Measurements from ENCODE around the gene SLC46A1. TPM values are rescaled to one million over a fixed set of nuclear protein-coding genes. Genes with fewer than 3 reads are reported as not detected.

Gene SLC46A1
- total RNA-seq, 4 donors from 2014 or later = 2.5 to 92.6 (median 15.5) TPM

GRCh38 chr17:28416703-28417311 lies 10.8 kb upstream of the SLC46A1 start:
- Histone ChIP-seq H3K9me3 (no peaks in the 10 kb centered on the region), H3K4me1 (no peaks in the 10 kb centered on the region), H3K36me3 (no peaks in the 10 kb centered on the region), H3K4me3 (no peak overlapping the region), H3K27ac (no peak overlapping the region), H3K27me3 (no peaks in the 10 kb centered on the region)
- DNase-seq = peak; percentile 48 to 85 (median 61)
- TF ChIP-seq CTCF (IDR thresholded peaks at IDR 0.05) (peak in 4 of 6 experiments; percentile 69 to 76 (median 70)), POLR2A (IDR thresholded peaks at IDR 0.05) (no peak)

GRCh38 chr17:28415886-28416285 lies 9.9 kb upstream of the SLC46A1 start:
- H3K36me3 ChIP-seq = no peaks in the 10 kb centered on the region
- H3K9me3 ChIP-seq = no peaks in the 10 kb centered on the region

GRCh38 chr17:28413804-28414203 lies 7.8 kb upstream of the SLC46A1 start:
- H3K4me1 ChIP-seq = no peaks in the 10 kb centered on the region
- TF ChIP-seq CTCF (IDR thresholded peaks at IDR 0.05) (no peak), POLR2A (IDR thresholded peaks at IDR 0.05) (no peak)
- no peaks in the 10 kb centered on the region for H3K9me3 ChIP-seq
- H3K27me3 ChIP-seq = no peaks in the 10 kb centered on the region
- H3K4me3 ChIP-seq = no peak overlapping the region
- DNase-seq = no peak
- H3K36me3 ChIP-seq = no peaks in the 10 kb centered on the region
- no peak overlapping the region for H3K27ac ChIP-seq

More at GRCh38 chr17:28415886-28416285, 9.9 kb upstream of the SLC46A1 start:
- DNase-seq = no peak
- H3K27me3 ChIP-seq = no peaks in the 10 kb centered on the region
- no peak for TF ChIP-seq CTCF (IDR thresholded peaks at IDR 0.05)
- no peak for TF ChIP-seq POLR2A (IDR thresholded peaks at IDR 0.05)
- no peaks in the 10 kb centered on the region for H3K4me1 ChIP-seq
- no peak overlapping the region for H3K27ac ChIP-seq
- H3K4me3 ChIP-seq = no peak overlapping the region

- no peaks in the 10 kb centered on the region for H3K9me3 ChIP-seq
- no peaks in the 10 kb centered on the region for H3K36me3 ChIP-seq
- TF ChIP-seq POLR2A (IDR thresholded peaks at IDR 0.05) (no peak), CTCF (IDR thresholded peaks at IDR 0.05) (no peak)
- H3K27me3 ChIP-seq = no peaks in the 10 kb centered on the region
- H3K4me3 ChIP-seq = no peak overlapping the region
- DNase-seq = no peak
- no peaks in the 10 kb centered on the region for H3K4me1 ChIP-seq
- no peak overlapping the region for H3K27ac ChIP-seq
Measured at GRCh38 chr17:28412099-28412498, 6.1 kb upstream of the SLC46A1 start.

GRCh38 chr17:28407974-28408306 lies 1.9 kb upstream of the SLC46A1 start:
- Histone ChIP-seq H3K27me3 (no peaks in the 10 kb centered on the region), H3K4me3 (no peak overlapping the region), H3K9me3 (no peaks in the 10 kb centered on the region), H3K4me1 (peaks cover 0 to 18% (median 2%) of the 10 kb centered on the region in 4 donors), H3K36me3 (no peaks in the 10 kb centered on the region), H3K27ac (no peak overlapping the region)
- TF ChIP-seq CTCF (IDR thresholded peaks at IDR 0.05) (no peak), POLR2A (IDR thresholded peaks at IDR 0.05) (no peak)
- no peak for DNase-seq

Measured in Peyer's patch (tissue), 4 donors.